ENCODE results near the gene BSCL2. TPM values are rescaled to one million over a fixed set of nuclear protein-coding genes. Genes with fewer than 3 reads are reported as not detected.

The BSCL2 gene
- total RNA-seq, 1 donor from 2014 or later = 58.3 TPM

DNA sequence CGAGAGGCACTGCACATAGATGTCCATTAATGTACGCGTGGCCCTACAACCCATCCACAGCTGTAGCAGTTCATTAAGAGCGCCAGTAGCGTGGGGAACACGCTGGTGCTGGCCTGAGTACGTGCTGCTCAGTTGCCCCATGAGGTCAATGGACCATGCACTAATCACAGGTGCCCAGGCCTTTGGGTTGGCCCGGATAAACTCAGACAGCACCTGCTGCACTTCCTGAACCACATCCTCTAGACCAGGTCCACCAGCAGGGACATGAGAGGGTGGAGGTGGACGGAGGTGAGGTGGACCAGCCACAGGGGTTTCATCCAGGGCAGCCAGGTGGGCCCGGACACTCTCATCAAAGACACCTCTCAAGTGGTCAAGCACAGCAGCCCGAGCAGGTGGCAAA lies 57.7 kb downstream of the BSCL2 start:
- Mint-ChIP-seq H3K27ac (no peak overlapping the region), H3K9me3 (no peaks in the 10 kb centered on the region), H3K4me3 (no peak overlapping the region), H3K27me3 (ENCODE audit: low read depth) (no peaks in the 10 kb centered on the region), H3K4me1 (peaks cover 25% of the 10 kb centered on the region), H3K36me3 (peaks cover 4% of the 10 kb centered on the region)
- DNase-seq (ENCODE audit: low spot score in 2 of 2, unreplicated experiment in 2 of 2) = no peak
- TF ChIP-seq, protein P1, sequence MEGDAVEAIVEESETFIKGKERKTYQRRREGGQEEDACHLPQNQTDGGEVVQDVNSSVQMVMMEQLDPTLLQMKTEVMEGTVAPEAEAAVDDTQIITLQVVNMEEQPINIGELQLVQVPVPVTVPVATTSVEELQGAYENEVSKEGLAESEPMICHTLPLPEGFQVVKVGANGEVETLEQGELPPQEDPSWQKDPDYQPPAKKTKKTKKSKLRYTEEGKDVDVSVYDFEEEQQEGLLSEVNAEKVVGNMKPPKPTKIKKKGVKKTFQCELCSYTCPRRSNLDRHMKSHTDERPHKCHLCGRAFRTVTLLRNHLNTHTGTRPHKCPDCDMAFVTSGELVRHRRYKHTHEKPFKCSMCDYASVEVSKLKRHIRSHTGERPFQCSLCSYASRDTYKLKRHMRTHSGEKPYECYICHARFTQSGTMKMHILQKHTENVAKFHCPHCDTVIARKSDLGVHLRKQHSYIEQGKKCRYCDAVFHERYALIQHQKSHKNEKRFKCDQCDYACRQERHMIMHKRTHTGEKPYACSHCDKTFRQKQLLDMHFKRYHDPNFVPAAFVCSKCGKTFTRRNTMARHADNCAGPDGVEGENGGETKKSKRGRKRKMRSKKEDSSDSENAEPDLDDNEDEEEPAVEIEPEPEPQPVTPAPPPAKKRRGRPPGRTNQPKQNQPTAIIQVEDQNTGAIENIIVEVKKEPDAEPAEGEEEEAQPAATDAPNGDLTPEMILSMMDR (IDR thresholded peaks at IDR 0.05; ENCODE audit: unreplicated experiment) = no peak

DNA sequence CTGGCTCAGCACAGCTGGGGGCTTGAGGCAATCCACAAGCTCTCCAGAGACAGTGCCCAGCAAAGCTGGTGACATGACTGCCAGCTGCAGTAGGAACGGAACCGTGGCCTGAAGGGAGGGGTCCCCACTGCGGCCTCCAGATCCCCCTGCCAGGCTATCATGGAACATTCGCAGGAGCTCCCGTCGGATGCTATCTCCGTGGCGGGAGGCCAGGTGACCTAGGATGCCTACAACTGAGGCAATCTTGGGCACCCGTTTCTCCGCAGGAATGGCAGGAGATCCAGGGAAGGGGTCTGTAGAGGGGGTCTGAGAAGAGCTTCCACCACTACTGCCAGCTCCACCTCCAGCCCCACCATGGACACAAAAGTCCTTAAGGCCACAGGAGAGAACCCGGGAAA lies 58.3 kb downstream of the BSCL2 start:
- Mint-ChIP-seq H3K9me3 (no peaks in the 10 kb centered on the region), H3K36me3 (peaks cover 4% of the 10 kb centered on the region), H3K4me3 (no peak overlapping the region), H3K27ac (no peak overlapping the region), H3K27me3 (ENCODE audit: low read depth) (no peaks in the 10 kb centered on the region), H3K4me1 (peaks cover 25% of the 10 kb centered on the region)
- TF ChIP-seq, protein P1 (IDR thresholded peaks at IDR 0.05; ENCODE audit: unreplicated experiment) = no peak
- DNase-seq (ENCODE audit: low spot score in 2 of 2, unreplicated experiment in 2 of 2) = no peak

DNA sequence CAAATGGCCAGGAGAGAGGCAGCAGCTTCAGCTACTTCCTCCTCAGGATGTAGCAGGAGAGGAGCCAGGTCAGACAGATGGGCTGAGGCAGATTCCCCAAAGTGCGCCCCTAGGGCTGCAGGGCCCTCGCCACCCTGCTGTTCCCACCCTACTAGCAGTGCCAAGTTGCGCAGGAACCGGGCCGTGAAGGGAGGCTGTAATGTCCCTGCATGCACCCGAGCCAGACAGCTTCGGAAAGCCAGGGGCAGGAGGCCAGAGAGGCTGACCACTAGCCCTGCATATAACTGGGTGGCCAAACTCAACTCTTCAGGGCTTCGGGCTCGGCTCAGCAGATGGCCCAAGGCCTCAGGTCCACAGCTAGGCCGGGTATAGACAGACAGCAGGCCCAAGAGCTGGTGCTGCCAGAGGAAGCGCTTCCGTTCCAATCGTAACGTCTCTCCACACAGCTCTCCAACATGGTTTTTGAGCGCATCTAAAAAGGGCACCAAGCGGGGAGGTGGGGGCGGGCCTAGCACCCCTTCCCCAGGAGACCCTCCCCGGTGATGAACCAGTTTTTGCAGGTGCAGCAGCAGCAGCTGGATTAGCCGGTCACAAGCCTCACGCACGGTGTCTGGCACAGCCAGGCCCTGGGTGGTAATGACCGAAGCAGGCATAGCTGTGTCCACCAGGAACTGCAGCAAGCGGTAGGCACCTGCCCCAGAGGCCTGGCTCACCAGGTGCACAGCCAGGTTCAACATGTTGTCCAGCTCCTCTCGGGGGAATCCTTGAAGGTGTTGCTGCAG lies 58.8 kb downstream of the BSCL2 start:
- Mint-ChIP-seq H3K9me3 (no peaks in the 10 kb centered on the region), H3K4me1 (peaks cover 22% of the 10 kb centered on the region), H3K36me3 (peaks cover 4% of the 10 kb centered on the region), H3K27me3 (ENCODE audit: low read depth) (no peaks in the 10 kb centered on the region), H3K4me3 (no peak overlapping the region), H3K27ac (no peak overlapping the region)
- TF ChIP-seq, protein P1 (IDR thresholded peaks at IDR 0.05; ENCODE audit: unreplicated experiment) = no peak
- no peak for DNase-seq (ENCODE audit: low spot score in 2 of 2, unreplicated experiment in 2 of 2)

DNA sequence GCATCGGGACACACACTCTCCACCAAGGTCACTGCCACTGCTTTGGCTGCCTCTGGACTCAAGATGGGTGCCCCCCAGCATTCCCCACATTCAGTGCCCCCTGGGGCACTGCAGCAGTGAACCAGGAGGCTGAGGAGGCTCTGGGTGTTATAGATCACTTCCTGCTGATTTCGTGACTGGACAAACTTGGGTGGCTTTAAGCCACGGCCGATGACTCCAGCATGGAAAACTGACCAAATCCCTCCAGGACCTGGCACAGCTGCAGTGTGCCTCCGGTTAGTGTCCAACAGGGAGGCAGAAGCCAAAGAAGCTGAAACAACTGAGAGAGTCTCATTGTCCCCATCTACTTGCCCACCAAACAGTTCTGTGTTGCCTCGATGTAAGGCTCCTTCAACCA lies 59.6 kb downstream of the BSCL2 start:
- H3K27me3 Mint-ChIP-seq (ENCODE audit: low read depth) = no peaks in the 10 kb centered on the region
- H3K4me3 Mint-ChIP-seq = no peak overlapping the region
- no peak overlapping the region for H3K27ac Mint-ChIP-seq
- TF ChIP-seq, protein P1 (IDR thresholded peaks at IDR 0.05; ENCODE audit: unreplicated experiment) = no peak
- no peaks in the 10 kb centered on the region for H3K9me3 Mint-ChIP-seq
- no peak for DNase-seq (ENCODE audit: low spot score in 2 of 2, unreplicated experiment in 2 of 2)
- H3K36me3 Mint-ChIP-seq = peaks cover 4% of the 10 kb centered on the region
- H3K4me1 Mint-ChIP-seq = peaks cover 19% of the 10 kb centered on the region

DNA sequence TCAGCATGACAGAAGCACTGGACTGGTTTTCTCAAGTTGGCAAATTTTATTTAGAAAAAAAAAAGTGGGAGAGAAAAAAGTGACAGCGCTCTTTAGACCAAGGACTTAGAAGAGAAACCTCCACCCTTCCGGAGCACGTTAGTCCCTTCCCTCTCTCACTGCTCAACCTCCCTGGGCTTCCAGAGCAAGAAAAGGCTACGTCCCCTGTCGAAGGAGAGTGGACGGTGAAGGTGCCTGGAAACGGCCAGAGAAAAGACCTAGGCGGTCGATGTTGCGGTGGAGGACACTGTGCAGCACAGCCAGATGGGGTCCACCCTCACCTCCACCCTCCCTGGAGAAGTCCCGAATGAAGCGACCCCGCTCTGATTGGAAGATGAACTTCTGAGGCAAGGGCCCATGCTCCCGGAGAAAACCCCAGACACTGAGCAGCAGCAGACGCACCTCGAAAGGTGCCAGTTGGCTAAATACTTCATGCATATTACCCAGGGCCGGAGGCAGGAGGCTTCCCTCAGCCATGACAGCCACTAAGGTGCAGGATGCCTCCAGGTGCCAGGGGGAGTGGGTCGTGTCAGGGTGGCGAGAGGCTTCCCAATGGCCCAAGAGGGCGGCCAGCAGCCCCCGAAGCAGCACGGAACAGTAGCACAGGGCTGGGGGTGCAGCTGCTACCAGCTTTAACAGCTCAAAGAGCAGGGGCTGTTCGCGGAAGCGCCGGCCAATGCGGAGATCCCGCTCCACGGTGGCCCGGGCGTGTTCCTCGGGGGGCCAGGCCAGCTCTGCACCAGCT lies 60.2 kb downstream of the BSCL2 start:
- H3K9me3 Mint-ChIP-seq = no peaks in the 10 kb centered on the region

More for the DNA sequence above, 60.2 kb downstream of the BSCL2 start:
- peak overlapping the region; percentile 96 for H3K27ac Mint-ChIP-seq
- peaks cover 15% of the 10 kb centered on the region for H3K4me1 Mint-ChIP-seq
- H3K4me3 Mint-ChIP-seq = peak overlapping the region; percentile 92
- TF ChIP-seq, protein P1 (IDR thresholded peaks at IDR 0.05; ENCODE audit: unreplicated experiment) = no peak
- no peaks in the 10 kb centered on the region for H3K27me3 Mint-ChIP-seq (ENCODE audit: low read depth)
- H3K36me3 Mint-ChIP-seq = peaks cover 4% of the 10 kb centered on the region
- no peak for DNase-seq (ENCODE audit: low spot score in 2 of 2, unreplicated experiment in 2 of 2)
